Activated CD4-positive, CD25-positive, alpha-beta regulatory T cell treated with anti-CD3 and anti-CD28 coated beads, Interleukin-2, amount 50 U/mL, for 72 hours (primary cell): ENCODE results near the gene DNAH3.
"Not testable (repeated sequence)": the region's sequence is repeated elsewhere in the genome, so short reads cannot be mapped to it uniquely, and the experiment has no call there.

Experiments
- DNase-seq: peaks from one replicate; pipeline ENCODE4 v3.0.0; 2021

The DNAH3 gene

GRCh38 chr16:21116148-21116693 lies 34.4 kb downstream of the DNAH3 start:
- no peak for DNase-seq

GRCh38 chr16:21115551-21115950 lies 35.1 kb downstream of the DNAH3 start:
- not testable (repeated sequence) for DNase-seq

GRCh38 chr16:21103941-21104860 lies 46.4 kb downstream of the DNAH3 start:
- DNase-seq = no peak

GRCh38 chr16:21101631-21102420 lies 48.8 kb downstream of the DNAH3 start:
- DNase-seq = no peak

- DNase-seq = no peak
These were observed 50.2 kb downstream of the DNAH3 start for GRCh38 chr16:21100447-21100846.

- DNase-seq = no peak
These were observed 53.5 kb downstream of the DNAH3 start for GRCh38 chr16:21097151-21097550.

- DNase-seq = not testable (repeated sequence)
These were observed 55.9 kb downstream of the DNAH3 start for GRCh38 chr16:21094719-21095118.

GRCh38 chr16:21092951-21093350 lies 57.7 kb downstream of the DNAH3 start:
- no peak for DNase-seq

- no peak for DNase-seq
These were observed 61.8 kb downstream of the DNAH3 start for GRCh38 chr16:21088646-21089538.

- no peak for DNase-seq
These were observed 62.5 kb downstream of the DNAH3 start for GRCh38 chr16:21088143-21088542.

- no peak for DNase-seq
These were observed 65.9 kb downstream of the DNAH3 start for GRCh38 chr16:21084631-21085225.

GRCh38 chr16:21083729-21084268 lies 66.8 kb downstream of the DNAH3 start:
- DNase-seq = peak; percentile 59

- DNase-seq = no peak
These were observed 69.3 kb downstream of the DNAH3 start for GRCh38 chr16:21081329-21081728.

GRCh38 chr16:21078563-21078962 lies 72.1 kb downstream of the DNAH3 start:
- DNase-seq = no peak

- no peak for DNase-seq
These were observed 74.3 kb downstream of the DNAH3 start for GRCh38 chr16:21076186-21076883.

GRCh38 chr16:21075252-21075651 lies 75.4 kb downstream of the DNAH3 start:
- DNase-seq = no peak

- DNase-seq = no peak
These were observed 77.7 kb downstream of the DNAH3 start for GRCh38 chr16:21072976-21073375.

- DNase-seq = no peak
These were observed 78.9 kb downstream of the DNAH3 start for GRCh38 chr16:21071741-21072140.

- no peak for DNase-seq
These were observed 80.1 kb downstream of the DNAH3 start for GRCh38 chr16:21070564-21070963.

- DNase-seq = no peak
These were observed 80.7 kb downstream of the DNAH3 start for GRCh38 chr16:21069986-21070385.

GRCh38 chr16:21064203-21064602 lies 86.4 kb downstream of the DNAH3 start:
- DNase-seq = no peak
